ENCODE data around the gene GAGE12G.
"Not testable (repeated sequence)": the region's sequence is repeated elsewhere in the genome, so short reads cannot be mapped to it uniquely, and the experiment has no call there.

Gene GAGE12G

GRCh38 chrX:49570100-49570499, at the start of gene GAGE12G:
GAGE12G (plus strand) TSS chrX:49570400; CDS start chrX:49571555, 1,155 bp downstream.
- H3K4me3 ChIP-seq (ENCODE audit: low read depth, low read length); CTCF ChIA-PET; H3K27ac ChIP-seq (ENCODE audit: extremely low read depth, low read depth, low read length); H3K4me1 ChIP-seq (ENCODE audit: control insufficient read depth, insufficient read depth, low read length); POLR2A ChIA-PET; H3K9me3 ChIP-seq (ENCODE audit: control insufficient read depth, insufficient read depth, low read depth, low read length); H3K36me3 ChIP-seq (ENCODE audit: control insufficient read depth in 2 of 2, insufficient read depth in 1 of 2, low read length in 2 of 2): not testable (repeated sequence)

- POLR2A ChIA-PET; CTCF ChIA-PET; H3K4me1 ChIP-seq (ENCODE audit: control insufficient read depth, insufficient read depth, low read length); H3K27ac ChIP-seq (ENCODE audit: extremely low read depth, low read depth, low read length); H3K4me3 ChIP-seq (ENCODE audit: low read depth, low read length); H3K9me3 ChIP-seq (ENCODE audit: control insufficient read depth, insufficient read depth, low read depth, low read length); H3K36me3 ChIP-seq (ENCODE audit: control insufficient read depth in 2 of 2, insufficient read depth in 1 of 2, low read length in 2 of 2): not testable (repeated sequence)
Measured at GRCh38 chrX:49531877-49532276, 38.3 kb upstream of the GAGE12G start, which contains the start of gene GAGE12C. GAGE12C (plus strand) TSS chrX:49532177; CDS start chrX:49533332, 1,155 bp downstream.

- CTCF ChIA-PET: not testable (repeated sequence)
Measured at GRCh38 chrX:49541433-49541832, 28.8 kb upstream of the GAGE12G start, which contains the start of gene GAGE12D. GAGE12D (plus strand) TSS chrX:49541733; CDS start chrX:49542888, 1,155 bp downstream.

GRCh38 chrX:49550989-49551388, 19.2 kb upstream of the GAGE12G start, which contains the start of gene GAGE12E:
GAGE12E (plus strand) TSS chrX:49551289; CDS start chrX:49552444, 1,155 bp downstream.
- H3K27ac ChIP-seq (ENCODE audit: extremely low read depth, low read depth, low read length); CTCF ChIA-PET; H3K4me1 ChIP-seq (ENCODE audit: control insufficient read depth, insufficient read depth, low read length); H3K9me3 ChIP-seq (ENCODE audit: control insufficient read depth, insufficient read depth, low read depth, low read length); H3K36me3 ChIP-seq (ENCODE audit: control insufficient read depth in 2 of 2, insufficient read depth in 1 of 2, low read length in 2 of 2); H3K4me3 ChIP-seq (ENCODE audit: low read depth, low read length); POLR2A ChIA-PET: not testable (repeated sequence)

More at GRCh38 chrX:49541433-49541832, 28.8 kb upstream of the GAGE12G start, which contains the start of gene GAGE12D:
- H3K9me3 ChIP-seq (ENCODE audit: control insufficient read depth, insufficient read depth, low read depth, low read length); H3K4me1 ChIP-seq (ENCODE audit: control insufficient read depth, insufficient read depth, low read length); H3K4me3 ChIP-seq (ENCODE audit: low read depth, low read length); POLR2A ChIA-PET; H3K36me3 ChIP-seq (ENCODE audit: control insufficient read depth in 2 of 2, insufficient read depth in 1 of 2, low read length in 2 of 2); H3K27ac ChIP-seq (ENCODE audit: extremely low read depth, low read depth, low read length): not testable (repeated sequence)

GRCh38 chrX:49560542-49560941, 9.7 kb upstream of the GAGE12G start, which contains the start of gene GAGE12F:
GAGE12F (plus strand) TSS chrX:49560842; CDS start chrX:49561997, 1,155 bp downstream.
- H3K4me1 ChIP-seq (ENCODE audit: control insufficient read depth, insufficient read depth, low read length); H3K4me3 ChIP-seq (ENCODE audit: low read depth, low read length); POLR2A ChIA-PET; H3K27ac ChIP-seq (ENCODE audit: extremely low read depth, low read depth, low read length); H3K36me3 ChIP-seq (ENCODE audit: control insufficient read depth in 2 of 2, insufficient read depth in 1 of 2, low read length in 2 of 2); H3K9me3 ChIP-seq (ENCODE audit: control insufficient read depth, insufficient read depth, low read depth, low read length); CTCF ChIA-PET: not testable (repeated sequence)

GRCh38 chrX:49568728-49569127, 1.5 kb upstream of the GAGE12G start:
- H3K4me3 ChIP-seq (ENCODE audit: low read depth, low read length); H3K4me1 ChIP-seq (ENCODE audit: control insufficient read depth, insufficient read depth, low read length); H3K36me3 ChIP-seq (ENCODE audit: control insufficient read depth in 2 of 2, insufficient read depth in 1 of 2, low read length in 2 of 2); H3K9me3 ChIP-seq (ENCODE audit: control insufficient read depth, insufficient read depth, low read depth, low read length); CTCF ChIA-PET; POLR2A ChIA-PET; H3K27ac ChIP-seq (ENCODE audit: extremely low read depth, low read depth, low read length): not testable (repeated sequence)

GRCh38 chrX:49569152-49569551, 1.0 kb upstream of the GAGE12G start:
- H3K27ac ChIP-seq (ENCODE audit: extremely low read depth, low read depth, low read length); H3K4me1 ChIP-seq (ENCODE audit: control insufficient read depth, insufficient read depth, low read length); H3K4me3 ChIP-seq (ENCODE audit: low read depth, low read length); H3K36me3 ChIP-seq (ENCODE audit: control insufficient read depth in 2 of 2, insufficient read depth in 1 of 2, low read length in 2 of 2); H3K9me3 ChIP-seq (ENCODE audit: control insufficient read depth, insufficient read depth, low read depth, low read length); CTCF ChIA-PET; POLR2A ChIA-PET: not testable (repeated sequence)

- H3K4me3 ChIP-seq (ENCODE audit: low read depth, low read length); H3K36me3 ChIP-seq (ENCODE audit: control insufficient read depth in 2 of 2, insufficient read depth in 1 of 2, low read length in 2 of 2); H3K4me1 ChIP-seq (ENCODE audit: control insufficient read depth, insufficient read depth, low read length); H3K27ac ChIP-seq (ENCODE audit: extremely low read depth, low read depth, low read length); CTCF ChIA-PET; POLR2A ChIA-PET; H3K9me3 ChIP-seq (ENCODE audit: control insufficient read depth, insufficient read depth, low read depth, low read length): not testable (repeated sequence)
Measured at GRCh38 chrX:49579649-49580048, 9.4 kb downstream of the GAGE12G start, which contains the start of gene GAGE12H. GAGE12H (plus strand) TSS chrX:49579949; CDS start chrX:49581104, 1,155 bp downstream.

GRCh38 chrX:49589196-49589595, 19.0 kb downstream of the GAGE12G start, which contains the start of gene GAGE2A:
GAGE2A (plus strand) TSS chrX:49589496; CDS start chrX:49590651, 1,155 bp downstream.
- H3K4me3 ChIP-seq (ENCODE audit: low read depth, low read length); H3K9me3 ChIP-seq (ENCODE audit: control insufficient read depth, insufficient read depth, low read depth, low read length); H3K36me3 ChIP-seq (ENCODE audit: control insufficient read depth in 2 of 2, insufficient read depth in 1 of 2, low read length in 2 of 2); H3K27ac ChIP-seq (ENCODE audit: extremely low read depth, low read depth, low read length); H3K4me1 ChIP-seq (ENCODE audit: control insufficient read depth, insufficient read depth, low read length); POLR2A ChIA-PET; CTCF ChIA-PET: not testable (repeated sequence)

GRCh38 chrX:49589769-49590478, 19.7 kb downstream of the GAGE12G start:
- POLR2A ChIA-PET; H3K4me1 ChIP-seq (ENCODE audit: control insufficient read depth, insufficient read depth, low read length); H3K4me3 ChIP-seq (ENCODE audit: low read depth, low read length); H3K27ac ChIP-seq (ENCODE audit: extremely low read depth, low read depth, low read length); CTCF ChIA-PET; H3K36me3 ChIP-seq (ENCODE audit: control insufficient read depth in 2 of 2, insufficient read depth in 1 of 2, low read length in 2 of 2); H3K9me3 ChIP-seq (ENCODE audit: control insufficient read depth, insufficient read depth, low read depth, low read length): not testable (repeated sequence)

GRCh38 chrX:49590488-49590887, 20.3 kb downstream of the GAGE12G start:
- H3K27ac ChIP-seq (ENCODE audit: extremely low read depth, low read depth, low read length); POLR2A ChIA-PET; H3K4me1 ChIP-seq (ENCODE audit: control insufficient read depth, insufficient read depth, low read length); H3K9me3 ChIP-seq (ENCODE audit: control insufficient read depth, insufficient read depth, low read depth, low read length); H3K4me3 ChIP-seq (ENCODE audit: low read depth, low read length); H3K36me3 ChIP-seq (ENCODE audit: control insufficient read depth in 2 of 2, insufficient read depth in 1 of 2, low read length in 2 of 2); CTCF ChIA-PET: not testable (repeated sequence)

Data from HEK293 (cell line).